ENCODE data around the gene RFFL.

RFFL gene

DNA sequence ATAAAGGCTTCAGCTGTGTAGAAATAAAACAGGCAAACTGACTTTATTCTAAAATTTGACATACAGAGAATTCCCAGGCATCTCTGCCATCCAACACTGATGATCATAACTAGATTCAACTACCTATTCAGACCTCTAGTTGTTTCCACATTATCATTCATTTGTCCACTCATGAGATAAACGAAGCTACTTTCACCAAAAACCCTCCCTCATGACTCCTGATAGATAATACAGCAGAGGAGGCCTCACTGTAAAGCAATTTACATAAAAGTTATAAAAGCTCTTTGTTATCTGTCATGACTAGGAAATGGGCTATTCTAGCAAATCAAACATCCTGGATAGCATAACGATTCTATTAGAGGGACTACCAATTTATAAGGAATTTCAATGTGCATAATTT, 19.6 kb upstream of the RFFL start:
- H3K27ac ChIP-seq (ENCODE audit: low read depth, low read length, poor library complexity, severe bottlenecking) = no peak overlapping the region
- TF ChIP-seq EZH2 (IDR thresholded peaks at IDR 0.05; ENCODE audit: borderline replicate concordance, low read length) = no peak
- TF ChIP-seq, protein P1, sequence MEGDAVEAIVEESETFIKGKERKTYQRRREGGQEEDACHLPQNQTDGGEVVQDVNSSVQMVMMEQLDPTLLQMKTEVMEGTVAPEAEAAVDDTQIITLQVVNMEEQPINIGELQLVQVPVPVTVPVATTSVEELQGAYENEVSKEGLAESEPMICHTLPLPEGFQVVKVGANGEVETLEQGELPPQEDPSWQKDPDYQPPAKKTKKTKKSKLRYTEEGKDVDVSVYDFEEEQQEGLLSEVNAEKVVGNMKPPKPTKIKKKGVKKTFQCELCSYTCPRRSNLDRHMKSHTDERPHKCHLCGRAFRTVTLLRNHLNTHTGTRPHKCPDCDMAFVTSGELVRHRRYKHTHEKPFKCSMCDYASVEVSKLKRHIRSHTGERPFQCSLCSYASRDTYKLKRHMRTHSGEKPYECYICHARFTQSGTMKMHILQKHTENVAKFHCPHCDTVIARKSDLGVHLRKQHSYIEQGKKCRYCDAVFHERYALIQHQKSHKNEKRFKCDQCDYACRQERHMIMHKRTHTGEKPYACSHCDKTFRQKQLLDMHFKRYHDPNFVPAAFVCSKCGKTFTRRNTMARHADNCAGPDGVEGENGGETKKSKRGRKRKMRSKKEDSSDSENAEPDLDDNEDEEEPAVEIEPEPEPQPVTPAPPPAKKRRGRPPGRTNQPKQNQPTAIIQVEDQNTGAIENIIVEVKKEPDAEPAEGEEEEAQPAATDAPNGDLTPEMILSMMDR (IDR thresholded peaks at IDR 0.05; ENCODE audit: low read length) = no peak

DNA sequence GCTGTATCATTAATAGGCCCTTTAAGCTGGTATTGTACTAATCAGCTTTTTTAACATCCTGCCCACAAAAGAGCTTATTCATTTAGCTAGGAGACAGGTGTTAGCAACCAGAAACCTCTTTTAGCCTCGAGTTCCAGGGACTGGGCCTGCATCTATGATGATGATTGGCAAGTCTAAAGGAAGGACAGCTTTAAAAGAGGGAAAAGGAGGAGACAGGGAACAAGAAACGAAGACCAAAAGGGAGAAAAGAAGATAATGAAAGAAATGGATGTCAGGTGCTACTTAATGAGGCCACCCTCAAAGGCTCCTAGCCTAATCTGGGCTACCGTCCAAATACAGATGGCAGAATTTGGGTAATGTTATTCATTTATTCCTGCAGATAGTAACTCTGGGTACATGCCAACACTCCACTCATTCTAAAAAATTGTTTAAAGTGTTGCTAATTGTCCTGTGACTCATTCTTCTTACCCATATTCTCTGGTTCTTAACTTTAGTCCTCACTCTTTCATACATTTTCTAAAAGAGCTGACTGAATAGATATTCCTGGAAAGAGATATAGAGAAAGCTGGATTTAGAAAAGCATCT, 18.7 kb upstream of the RFFL start:
- TF ChIP-seq EZH2 (IDR thresholded peaks at IDR 0.05; ENCODE audit: borderline replicate concordance, low read length) = no peak
- TF ChIP-seq, protein P1 (IDR thresholded peaks at IDR 0.05; ENCODE audit: low read length) = no peak
- Histone ChIP-seq H3K4me3 (ENCODE audit: low read depth, low read length, poor library complexity, severe bottlenecking) (no peak overlapping the region), H3K9me3 (ENCODE audit: low read length) (no peaks in the 10 kb centered on the region), H3K4me2 (ENCODE audit: low read length) (no peak overlapping the region), H3K27ac (ENCODE audit: low read depth, low read length, poor library complexity, severe bottlenecking) (no peak overlapping the region), H2AFZ (ENCODE audit: low read length) (no peak overlapping the region), H3K4me1 (ENCODE audit: insufficient read depth, low read length, severe bottlenecking) (peaks cover 5% of the 10 kb centered on the region), H3K27me3 (ENCODE audit: insufficient read depth, low read length) (no peaks in the 10 kb centered on the region), H3K36me3 (ENCODE audit: insufficient read depth, low read length) (no peaks in the 10 kb centered on the region), H3K79me2 (ENCODE audit: insufficient read depth, low read length) (no peaks in the 10 kb centered on the region), H3F3A (ENCODE audit: insufficient read depth, low read length) (no peaks in the 10 kb centered on the region), H4K20me1 (ENCODE audit: insufficient read depth, low read length) (no peaks in the 10 kb centered on the region), H3K9ac (ENCODE audit: low read length) (no peak overlapping the region), H3K9me2 (ENCODE audit: low read depth, low read length) (no peaks in the 10 kb centered on the region)

More for the DNA sequence above, 19.6 kb upstream of the RFFL start:
- Histone ChIP-seq H3K27me3 (ENCODE audit: insufficient read depth, low read length) (no peaks in the 10 kb centered on the region), H3K79me2 (ENCODE audit: insufficient read depth, low read length) (no peaks in the 10 kb centered on the region), H3K4me3 (ENCODE audit: low read depth, low read length, poor library complexity, severe bottlenecking) (no peak overlapping the region), H2AFZ (ENCODE audit: low read length) (no peak overlapping the region), H3K9ac (ENCODE audit: low read length) (no peak overlapping the region), H3K4me1 (ENCODE audit: insufficient read depth, low read length, severe bottlenecking) (peaks cover 9% of the 10 kb centered on the region), H3K9me2 (ENCODE audit: low read depth, low read length) (no peaks in the 10 kb centered on the region), H3K9me3 (ENCODE audit: low read length) (no peaks in the 10 kb centered on the region), H3K36me3 (ENCODE audit: insufficient read depth, low read length) (no peaks in the 10 kb centered on the region), H4K20me1 (ENCODE audit: insufficient read depth, low read length) (no peaks in the 10 kb centered on the region), H3F3A (ENCODE audit: insufficient read depth, low read length) (no peaks in the 10 kb centered on the region), H3K4me2 (ENCODE audit: low read length) (no peak overlapping the region)

DNA sequence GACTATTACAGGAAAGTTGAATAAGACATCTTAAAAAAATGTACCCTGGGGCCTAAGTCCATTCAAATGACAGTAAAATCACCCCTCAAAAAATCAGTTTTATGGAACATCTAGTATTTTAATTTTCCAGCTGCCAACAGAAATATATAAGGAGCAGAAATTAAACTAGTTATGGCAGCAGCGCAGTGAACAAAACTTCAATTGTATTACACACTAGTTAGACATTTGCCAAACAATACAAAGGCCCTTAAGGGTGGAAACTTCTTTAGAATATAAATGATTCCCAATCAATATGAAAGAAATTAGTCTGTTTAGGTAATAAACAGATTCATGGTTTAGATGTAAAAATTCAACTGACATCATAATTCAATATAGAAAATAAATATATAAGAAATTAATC, 18.1 kb upstream of the RFFL start:
- Histone ChIP-seq H4K20me1 (ENCODE audit: insufficient read depth, low read length) (no peaks in the 10 kb centered on the region), H3K27me3 (ENCODE audit: insufficient read depth, low read length) (no peaks in the 10 kb centered on the region), H3K4me3 (ENCODE audit: low read depth, low read length, poor library complexity, severe bottlenecking) (no peak overlapping the region), H3F3A (ENCODE audit: insufficient read depth, low read length) (no peaks in the 10 kb centered on the region), H3K27ac (ENCODE audit: low read depth, low read length, poor library complexity, severe bottlenecking) (no peak overlapping the region), H3K9me2 (ENCODE audit: low read depth, low read length) (no peaks in the 10 kb centered on the region), H3K36me3 (ENCODE audit: insufficient read depth, low read length) (no peaks in the 10 kb centered on the region), H3K4me2 (ENCODE audit: low read length) (no peak overlapping the region), H3K9me3 (ENCODE audit: low read length) (no peaks in the 10 kb centered on the region), H3K4me1 (ENCODE audit: insufficient read depth, low read length, severe bottlenecking) (peaks cover 5% of the 10 kb centered on the region), H3K9ac (ENCODE audit: low read length) (no peak overlapping the region), H2AFZ (ENCODE audit: low read length) (no peak overlapping the region), H3K79me2 (ENCODE audit: insufficient read depth, low read length) (no peaks in the 10 kb centered on the region)
- TF ChIP-seq, protein P1 (IDR thresholded peaks at IDR 0.05; ENCODE audit: low read length) = no peak
- no peak for TF ChIP-seq EZH2 (IDR thresholded peaks at IDR 0.05; ENCODE audit: borderline replicate concordance, low read length)
